Hepatocyte (in vitro differentiated cells): ENCODE data around the gene KIF22. TPM values are rescaled to one million over a fixed set of nuclear protein-coding genes. Genes with fewer than 3 reads are reported as not detected.

Experiments
- DNase-seq: peaks from one replicate; pipeline ENCODE4 v3.0.0-alpha.2; 2016; ENCODE audit warnings: low spot score
- H2AFZ ChIP-seq: fragments of 200-600 bp; sonication (generic); 2 replicates; pipeline ENCODE4 v1.6.0; 2016; ENCODE audit warnings: antibody characterized with exemption, mild to moderate bottlenecking
- H3K27ac ChIP-seq: fragments of 200-600 bp; sonication (generic); 2 replicates; pipeline ENCODE4 v1.5.1; 2016; ENCODE audit warnings: mild to moderate bottlenecking
- H3K27me3 ChIP-seq: fragments of 200-600 bp; sonication (generic); 2 replicates; pipeline ENCODE4 v1.6.1; 2016
- H3K36me3 ChIP-seq: fragments of 200-600 bp; sonication (generic); replicated peaks from 2 replicates; pipeline ENCODE4 v1.5.1; 2016; ENCODE audit warnings: low read depth; ENCODE audit not compliant: insufficient read depth
- H3K4me1 ChIP-seq: fragments of 200-600 bp; sonication (generic); 2 replicates; pipeline ENCODE4 v1.5.1; 2016; ENCODE audit warnings: mild to moderate bottlenecking, moderate library complexity; ENCODE audit not compliant: insufficient read depth
- H3K4me2 ChIP-seq: fragments of 200-600 bp; sonication (generic); 2 replicates; pipeline ENCODE4 v1.6.0; 2016
- H3K4me3 ChIP-seq: fragments of 200-600 bp; sonication (generic); 2 replicates; pipeline ENCODE4 v1.5.1; 2016; ENCODE audit warnings: mild to moderate bottlenecking
- H3K79me2 ChIP-seq: fragments of 200-600 bp; sonication (generic); 2 replicates; pipeline ENCODE4 v1.6.0; 2017; ENCODE audit warnings: mild to moderate bottlenecking
- H3K9me2 ChIP-seq: fragments of 200-600 bp; sonication (generic); replicated peaks from 2 replicates; pipeline ENCODE4 v1.6.0; 2017; ENCODE audit warnings: mild to moderate bottlenecking; ENCODE audit not compliant: insufficient read depth
- H3K9me3 ChIP-seq: fragments of 200-600 bp; sonication (generic); 2 replicates; pipeline ENCODE4 v1.5.1; 2016; ENCODE audit warnings: low read depth, mild to moderate bottlenecking
- H4K20me1 ChIP-seq: fragments of 200-600 bp; sonication (generic); 2 replicates; pipeline ENCODE4 v1.6.0; 2016; ENCODE audit warnings: mild to moderate bottlenecking; ENCODE audit not compliant: insufficient read depth, poor library complexity, severe bottlenecking
- EZH2 ChIP-seq: fragments of 200-600 bp; sonication (generic); IDR thresholded peaks from 2 replicates; pipeline ENCODE4 v1.6.1; 2016; ENCODE audit warnings: antibody characterized with exemption, mild to moderate bottlenecking, borderline replicate concordance
- EZH2phosphoT487 ChIP-seq: fragments of 200-600 bp; sonication (generic); IDR thresholded peaks from one replicate; pipeline ENCODE4 v1.6.1; 2018; ENCODE audit warnings: antibody characterized with exemption, mild to moderate bottlenecking, low read depth, moderate library complexity; ENCODE audit not compliant: unreplicated experiment, severe bottlenecking
- WGBS: methylation state at CpG from one replicate; pipeline ENCODE4 v1.1.6; 2016; ENCODE audit warnings: low lambda C conversion rate; ENCODE audit errors: missing lambda C conversion rate; 5-methylcytosine and 5-hydroxymethylcytosine counted together
- polyA plus RNA-seq: library from polyadenylated mRNA; unstranded; fragments of >200 nt; fragmentation: Nextera tagmentation; extraction: Ambion mirVana; gene quantifications from 2 replicates; pipeline ENCODE4 v1.2.1, GENCODE V29; 2016
- total RNA-seq: library from RNA; depleted of rRNA; stranded (reverse); fragments of >200 nt; gene quantifications from 2 replicates; pipeline ENCODE4 v1.2.3, GENCODE V29; 2014
- TF ChIP-seq, protein P1 (sequence below): fragments of 200-600 bp; sonication (generic); IDR thresholded peaks from 2 replicates; pipeline ENCODE4 v1.5.1; 2016; ENCODE audit warnings: antibody characterized with exemption, mild to moderate bottlenecking; ENCODE audit not compliant: poor library complexity

Gene KIF22
- total and polyA plus RNA-seq, 2 experiments from 2014 or later: 42.5 to 42.6 TPM

DNA sequence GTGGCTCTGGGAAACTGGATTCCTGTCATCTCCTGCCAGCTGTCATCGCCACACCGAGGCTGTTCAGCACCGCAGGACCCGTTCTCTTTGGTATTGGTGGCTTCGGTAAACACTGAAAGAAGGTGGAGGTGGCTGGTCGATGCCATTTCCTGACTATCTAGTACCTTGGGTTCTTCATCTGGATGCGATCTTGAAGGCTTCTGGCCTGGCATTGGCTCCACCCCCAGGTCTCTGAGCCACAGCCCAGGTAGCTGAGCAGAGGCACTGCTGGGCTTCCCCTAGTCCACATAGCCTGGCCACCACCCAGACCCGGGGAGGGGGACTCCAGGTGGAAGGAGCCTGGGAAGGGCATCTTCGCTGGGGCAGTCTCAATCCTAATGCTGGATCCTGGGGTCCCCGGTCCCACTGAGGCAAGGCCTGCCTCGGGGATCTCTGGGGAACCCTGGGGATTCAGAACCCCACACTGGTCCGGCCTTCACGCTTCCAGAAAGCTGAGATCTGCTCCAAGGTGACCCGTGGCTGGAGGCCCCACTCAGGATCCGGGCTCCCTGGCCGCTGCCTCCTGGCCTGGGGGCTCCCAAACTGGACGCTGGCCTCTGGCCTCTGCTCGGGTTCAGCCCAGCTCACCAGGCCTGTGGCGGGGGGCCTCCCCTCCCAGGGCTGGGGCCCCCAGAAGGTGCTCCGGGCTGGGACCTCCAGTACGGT lies 46.6 kb upstream of the KIF22 start:
- Histone ChIP-seq H3K9me3 (no peaks in the 10 kb centered on the region), H2AFZ (no peak overlapping the region), H3K36me3 (no peaks in the 10 kb centered on the region), H3K27ac (no peak overlapping the region), H3K4me1 (peaks cover 20% of the 10 kb centered on the region), H3K4me3 (no peak overlapping the region), H3K9me2 (no peaks in the 10 kb centered on the region), H3K79me2 (no peaks in the 10 kb centered on the region), H3K27me3 (no peaks in the 10 kb centered on the region), H4K20me1 (no peaks in the 10 kb centered on the region), H3K4me2 (no peak overlapping the region)
- WGBS: 93% methylated on average over 21 of the region's 21 CpGs
- TF ChIP-seq EZH2phosphoT487 (no peak), EZH2 (no peak)
- TF ChIP-seq, protein P1, sequence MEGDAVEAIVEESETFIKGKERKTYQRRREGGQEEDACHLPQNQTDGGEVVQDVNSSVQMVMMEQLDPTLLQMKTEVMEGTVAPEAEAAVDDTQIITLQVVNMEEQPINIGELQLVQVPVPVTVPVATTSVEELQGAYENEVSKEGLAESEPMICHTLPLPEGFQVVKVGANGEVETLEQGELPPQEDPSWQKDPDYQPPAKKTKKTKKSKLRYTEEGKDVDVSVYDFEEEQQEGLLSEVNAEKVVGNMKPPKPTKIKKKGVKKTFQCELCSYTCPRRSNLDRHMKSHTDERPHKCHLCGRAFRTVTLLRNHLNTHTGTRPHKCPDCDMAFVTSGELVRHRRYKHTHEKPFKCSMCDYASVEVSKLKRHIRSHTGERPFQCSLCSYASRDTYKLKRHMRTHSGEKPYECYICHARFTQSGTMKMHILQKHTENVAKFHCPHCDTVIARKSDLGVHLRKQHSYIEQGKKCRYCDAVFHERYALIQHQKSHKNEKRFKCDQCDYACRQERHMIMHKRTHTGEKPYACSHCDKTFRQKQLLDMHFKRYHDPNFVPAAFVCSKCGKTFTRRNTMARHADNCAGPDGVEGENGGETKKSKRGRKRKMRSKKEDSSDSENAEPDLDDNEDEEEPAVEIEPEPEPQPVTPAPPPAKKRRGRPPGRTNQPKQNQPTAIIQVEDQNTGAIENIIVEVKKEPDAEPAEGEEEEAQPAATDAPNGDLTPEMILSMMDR: no peak
- no peak for DNase-seq

DNA sequence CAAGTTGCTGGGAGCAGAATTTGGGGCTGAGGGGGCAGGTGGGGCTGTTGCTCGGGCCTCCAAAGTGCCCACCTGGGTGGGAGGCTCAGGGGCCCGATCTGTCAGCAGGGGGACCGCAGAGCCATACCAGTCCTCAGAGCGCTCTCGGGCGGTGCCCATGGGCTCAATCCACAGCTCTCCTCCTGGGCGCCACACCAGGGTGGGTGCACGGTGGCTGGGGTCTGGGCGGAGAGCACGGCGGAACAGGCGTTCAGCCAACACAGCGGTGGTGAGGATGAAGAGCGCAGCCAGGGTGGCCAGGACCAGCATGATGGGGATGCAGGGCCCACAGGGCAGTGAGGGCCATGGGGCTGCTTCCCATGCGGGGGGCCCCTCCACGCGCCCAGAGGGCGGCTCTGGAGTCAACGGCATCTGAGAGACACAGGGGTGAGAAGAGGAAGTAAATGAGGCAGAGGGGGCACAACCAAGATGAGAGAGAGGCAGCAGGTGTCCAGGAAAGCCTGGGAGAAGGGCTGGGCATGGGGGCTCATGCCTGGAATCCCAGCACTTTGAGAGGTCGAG lies 45.9 kb upstream of the KIF22 start:
- no peak overlapping the region for H2AFZ ChIP-seq
- no peak overlapping the region for H3K27ac ChIP-seq
- TF ChIP-seq EZH2: no peak
- TF ChIP-seq EZH2phosphoT487: no peak
- TF ChIP-seq, protein P1: no peak
- H3K4me2 ChIP-seq: no peak overlapping the region
- no peaks in the 10 kb centered on the region for H3K27me3 ChIP-seq
- DNase-seq: no peak
- no peak overlapping the region for H3K4me3 ChIP-seq
- H3K36me3 ChIP-seq: no peaks in the 10 kb centered on the region
- H3K9me2 ChIP-seq: no peaks in the 10 kb centered on the region
- H4K20me1 ChIP-seq: no peaks in the 10 kb centered on the region
- no peaks in the 10 kb centered on the region for H3K79me2 ChIP-seq
- 95% methylated on average over 11 of the region's 20 CpGs for WGBS
- H3K9me3 ChIP-seq: no peaks in the 10 kb centered on the region
- peaks cover 15% of the 10 kb centered on the region for H3K4me1 ChIP-seq

DNA sequence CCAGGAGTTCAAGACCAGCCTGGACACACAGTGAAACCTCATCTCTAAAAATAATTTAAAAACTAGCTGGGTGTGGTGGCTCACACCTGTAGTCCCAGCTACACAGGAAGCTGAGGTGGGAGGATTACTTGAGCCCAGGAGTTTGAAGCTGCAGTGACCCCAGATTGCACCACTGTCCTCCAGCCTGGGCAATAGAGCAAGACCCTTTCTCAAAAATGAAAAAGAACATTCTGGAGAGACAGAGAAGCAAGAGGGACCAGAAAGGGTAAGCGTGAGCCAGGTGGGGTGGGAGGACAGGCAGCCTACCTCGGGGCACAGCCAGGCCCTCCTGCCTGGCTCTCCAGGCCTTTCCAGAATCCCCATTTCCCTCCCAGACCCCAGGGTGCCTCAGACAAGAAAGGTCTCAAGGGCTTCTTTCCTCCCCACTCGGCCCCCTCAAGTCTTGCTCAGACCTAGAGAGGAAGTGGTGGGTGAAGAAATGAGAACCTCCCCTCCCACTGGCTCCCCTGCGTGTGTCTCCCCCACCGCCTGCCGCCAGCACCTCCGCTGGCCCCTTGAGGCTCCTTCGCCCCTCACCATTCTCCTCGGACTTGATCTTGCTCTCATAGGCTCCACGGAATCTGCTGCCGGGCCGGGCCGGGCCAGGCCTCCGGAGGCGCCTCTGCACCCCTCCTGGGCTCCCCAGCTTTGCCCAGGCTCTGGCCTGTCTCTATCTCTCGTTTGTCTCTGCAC lies 45.3 kb upstream of the KIF22 start:
- Histone ChIP-seq H3K4me1 (peaks cover 10% of the 10 kb centered on the region), H3K27me3 (no peaks in the 10 kb centered on the region), H2AFZ (no peak overlapping the region), H3K27ac (no peak overlapping the region), H4K20me1 (no peaks in the 10 kb centered on the region), H3K9me2 (no peaks in the 10 kb centered on the region), H3K4me3 (no peak overlapping the region), H3K79me2 (no peaks in the 10 kb centered on the region), H3K9me3 (no peaks in the 10 kb centered on the region), H3K4me2 (no peak overlapping the region), H3K36me3 (no peaks in the 10 kb centered on the region)
- no peak for DNase-seq
- no peak for TF ChIP-seq EZH2
- TF ChIP-seq, protein P1: no peak
- TF ChIP-seq EZH2phosphoT487: no peak
- 85% methylated on average over 16 of the region's 16 CpGs for WGBS
